Endothelial cell of umbilical vein (primary cell): ENCODE data around the gene UBL5. TPM values are rescaled to one million over a fixed set of nuclear protein-coding genes. Genes with fewer than 3 reads are reported as not detected.
A peak's percentile ranks its signal among the peaks of the same experiment; 100 is the strongest.

Source experiments
- BruUV-seq: library from RNA; stranded (reverse); fragments of 400-500 nt; replicated peaks from 2 replicates; lab custom pipeline; 2021; lab: Mats Ljungman, UMichigan
- CTCF ChIA-PET: fragments of 300-600, 350-600 bp; sonication (Branson Sonifier 250); formaldehyde crosslinking; loops from one replicate; lab custom pipeline; 2021; ENCODE audit warnings: antibody characterized with exemption, inconsistent platforms; lab: Charles Lee
- POLR2A ChIA-PET: fragments of 300-600, 350-600 bp; sonication (Branson Sonifier 250); formaldehyde crosslinking; loops from one replicate; lab custom pipeline; 2021; ENCODE audit warnings: antibody characterized with exemption, inconsistent platforms; lab: Charles Lee
- DNase-seq: peaks from one replicate; pipeline ENCODE4 v3.0.0-alpha.2; 2011; ENCODE audit warnings: low read depth, low spot score
- FAIRE-seq: peaks from 2 replicates; lab custom pipeline; 2011; peaks lifted over from hg19 to GRCh38; lab: Jason Lieb, UNC
- H2AFZ ChIP-seq: 2 replicates; pipeline ENCODE4 v1.6.0; 2012; ENCODE audit warnings: low read depth, low read length, control low read depth, inconsistent platforms
- H3K27ac ChIP-seq: 2 replicates; pipeline ENCODE4 v1.5.1; 2011; ENCODE audit warnings: low read depth, mild to moderate bottlenecking, control low read depth, low read length, moderate library complexity; ENCODE audit not compliant: insufficient read depth
- H3K27me3 ChIP-seq, 2 experiments: 2 replicates each; pipeline versions ENCODE4 v1.6.0 to v1.6.1; 2011; ENCODE audit warnings: low read length in 2 of 2, mixed read lengths in 1 of 2; ENCODE audit not compliant: control insufficient read depth in 2 of 2, insufficient read depth in 2 of 2
- H3K36me3 ChIP-seq, 2 experiments: 2 replicates in 1 of 2; 3 replicates in 1 of 2; pipeline ENCODE4 v1.5.1; 2011; ENCODE audit warnings: low read length in 2 of 2, mild to moderate bottlenecking in 1 of 2, moderate library complexity in 1 of 2; ENCODE audit not compliant: control insufficient read depth in 2 of 2, insufficient read depth in 2 of 2; ENCODE audit errors: extremely low read depth in 1 of 2
- H3K4me1 ChIP-seq: 3 replicates; pipeline ENCODE4 v1.5.1; 2011; ENCODE audit warnings: mild to moderate bottlenecking, low read length; ENCODE audit not compliant: control insufficient read depth, insufficient read depth; ENCODE audit errors: extremely low read depth
- H3K4me2 ChIP-seq: 2 replicates; pipeline ENCODE4 v1.6.1; 2011; ENCODE audit warnings: low read length, control low read depth, mixed read lengths; ENCODE audit not compliant: insufficient read depth
- H3K4me3 ChIP-seq, 3 experiments: fragments of 200-600 bp in 1 of 3; sonication (generic), shearing (Covaris generic) in 1 of 3; replicated peaks in 1 of 3; 2 replicates each; pipeline ENCODE4 v1.5.1; 2011 to 2016; ENCODE audit warnings: control low read depth in 3 of 3, low read length in 3 of 3, mild to moderate bottlenecking in 2 of 3, inconsistent platforms in 1 of 3, low read depth in 1 of 3, moderate library complexity in 1 of 3; ENCODE audit not compliant: insufficient read depth in 1 of 3
- H3K79me2 ChIP-seq: 2 replicates; pipeline ENCODE4 v1.6.0; 2012; ENCODE audit warnings: low read length, inconsistent platforms; ENCODE audit not compliant: control insufficient read depth, insufficient read depth
- H3K9ac ChIP-seq: replicated peaks from 2 replicates; pipeline ENCODE3; 2011; ENCODE audit warnings: low read length, control low read depth; ENCODE audit not compliant: insufficient read depth; ENCODE audit errors: extremely low read depth
- H3K9me1 ChIP-seq: replicated peaks from 3 replicates; pipeline ENCODE4 v1.6.0; 2011; ENCODE audit warnings: mild to moderate bottlenecking, low read length; ENCODE audit not compliant: control insufficient read depth, insufficient read depth; ENCODE audit errors: extremely low read depth
- H3K9me3 ChIP-seq: replicated peaks from 2 replicates; pipeline ENCODE4 v1.5.1; 2012; ENCODE audit warnings: low read length, inconsistent platforms; ENCODE audit not compliant: control insufficient read depth, insufficient read depth
- H4K20me1 ChIP-seq: replicated peaks from 2 replicates; pipeline ENCODE3; 2011; ENCODE audit warnings: mild to moderate bottlenecking, low read length; ENCODE audit not compliant: control insufficient read depth, insufficient read depth; ENCODE audit errors: extremely low read depth
- EZH2 ChIP-seq: IDR thresholded peaks from 2 replicates; pipeline ENCODE4 v1.6.1; 2012; ENCODE audit warnings: borderline replicate concordance, low read depth, mild to moderate bottlenecking, moderate library complexity, low read length, inconsistent platforms; ENCODE audit not compliant: severe bottlenecking
- FOS ChIP-seq: IDR thresholded peaks from 2 replicates; pipeline ENCODE4 v1.6.1; 2011; ENCODE audit warnings: mild to moderate bottlenecking, low read length, moderate library complexity, borderline replicate concordance; ENCODE audit not compliant: insufficient read depth
- GATA2 ChIP-seq: IDR thresholded peaks from 2 replicates; pipeline ENCODE4 v1.7.0; 2011; ENCODE audit warnings: low read depth, mild to moderate bottlenecking, moderate library complexity, mixed read lengths, low read length; ENCODE audit not compliant: insufficient read length, insufficient read depth
- JUN ChIP-seq: IDR thresholded peaks from 2 replicates; pipeline ENCODE4 v1.6.1; 2011; ENCODE audit warnings: borderline replicate concordance, low read depth; ENCODE audit not compliant: insufficient read length, insufficient read depth
- MYC ChIP-seq: IDR thresholded peaks from one replicate; pipeline ENCODE4 v1.6.1; 2011; ENCODE audit warnings: mild to moderate bottlenecking, low read depth, low read length
- POLR2A ChIP-seq: IDR thresholded peaks from 2 replicates; pipeline ENCODE4 v1.6.1; 2012; ENCODE audit warnings: low read depth, mild to moderate bottlenecking, control low read depth, low read length
- POLR2AphosphoS5 ChIP-seq: IDR thresholded peaks from 2 replicates; pipeline ENCODE4 v1.6.1; 2012; ENCODE audit warnings: low read depth, mild to moderate bottlenecking, control low read depth, low read length, moderate library complexity; ENCODE audit not compliant: insufficient read depth
- dilution Hi-C: fragments of 300-500 bp; cut with MboI; formaldehyde crosslinking; loops from one replicate; pipeline ENCODE4 v1.15.0; 2019; ENCODE audit warnings: low sequenced_read_pairs; ENCODE audit not compliant: extremely low pct_ligation_motif_present
- intact Hi-C: fragments of 100-400 bp; cut with micrococcal nuclease; formaldehyde crosslinking; loops from one replicate; pipeline ENCODE4 v1.10.0; 2022
- polyA plus RNA-seq, 4 experiments: library from polyadenylated mRNA; depleted of rRNA in 3 of 4; stranded (reverse) in 3 of 4; unstranded in 1 of 4; fragments of >200 nt; gene quantifications; 2 replicates each; pipeline versions ENCODE4 v1.2.1 to v1.2.3, GENCODE V29; 2011 to 2012; ENCODE audit warnings: missing spikeins in 1 of 4
- total RNA-seq: library from RNA; stranded (reverse); gene quantifications from 2 replicates; pipeline ENCODE4 v1.2.3, GENCODE V29; 2021
- TF ChIP-seq, protein P1 (sequence below): IDR thresholded peaks from 2 replicates; pipeline ENCODE4 v1.6.1; 2011; ENCODE audit not compliant: insufficient read depth, insufficient read length
- TF ChIP-seq, protein P2 (sequence below), 2 donors: IDR thresholded peaks; 1 replicate in 1 of 2; 2 replicates in 1 of 2; pipeline ENCODE4 v1.5.1; 2011; ENCODE audit warnings: low read length in 2 of 2, mild to moderate bottlenecking in 2 of 2, moderate library complexity in 2 of 2, control low read depth in 1 of 2, inconsistent platforms in 1 of 2, low read depth in 1 of 2; ENCODE audit not compliant: insufficient read depth in 1 of 2; ENCODE audit errors: extremely low read depth in 1 of 2

UBL5 gene
- total and polyA plus RNA-seq, 2 donors (not counting 3 experiments of a cell fraction or from before 2014, with no cell fraction given), result 351 to 1,226 TPM

DNA sequence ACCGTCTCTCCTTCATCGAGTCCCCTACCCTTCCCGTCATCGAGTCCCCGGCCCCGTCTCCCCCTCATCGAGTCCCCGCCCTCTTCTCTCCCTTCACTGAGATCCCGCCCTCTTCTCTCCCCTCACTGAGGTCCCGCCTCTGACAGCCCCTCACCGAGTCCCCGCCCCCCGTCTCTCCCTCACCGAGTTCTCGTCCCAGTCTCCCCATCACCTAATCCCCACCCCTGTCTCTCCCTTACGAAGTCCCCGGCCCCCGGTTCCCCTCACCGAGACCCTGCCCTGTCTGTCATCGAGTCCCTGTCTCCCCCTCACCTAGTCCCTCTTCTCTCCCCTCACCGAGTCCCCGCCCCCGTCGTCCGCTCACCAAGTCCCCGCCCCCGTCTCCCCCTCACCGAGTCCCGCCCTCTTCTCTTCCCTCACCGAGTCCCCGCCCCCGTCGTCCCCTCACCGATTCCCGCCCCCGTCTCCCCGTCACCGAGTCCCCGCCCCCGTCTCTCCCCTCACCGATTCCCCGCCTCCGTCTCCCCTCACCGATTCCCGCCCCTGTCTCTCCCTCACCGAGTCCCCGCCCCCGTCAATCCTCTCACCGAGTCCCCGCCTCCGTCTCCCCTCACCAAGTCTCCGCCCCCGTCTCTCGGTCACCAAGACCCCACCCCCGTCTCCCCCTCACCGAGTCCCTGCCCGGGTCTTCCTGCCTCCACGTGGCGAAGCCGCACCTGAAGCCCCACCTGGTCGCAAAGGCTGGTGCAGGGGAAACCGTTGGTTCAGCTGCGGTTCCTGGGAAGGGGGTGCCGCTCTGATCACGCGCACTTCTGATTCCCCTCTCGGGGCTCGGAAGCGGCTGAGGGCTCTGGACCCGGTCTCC is 35.3 kb upstream of the UBL5 start:
- no peaks in the 10 kb centered on the region for H3K79me2 ChIP-seq
- H3K36me3 ChIP-seq, result no peaks in the 10 kb centered on the region
- ChIA-PET POLR2A (no interaction called here), CTCF (no interaction called here)
- FAIRE-seq, result peak; percentile 76
- peak overlapping the region; percentile 45 to 89 (median 72) for H3K4me3 ChIP-seq
- no TSS peak for BruUV-seq
- no peak overlapping the region for H3K27ac ChIP-seq
- TF ChIP-seq, protein P1, sequence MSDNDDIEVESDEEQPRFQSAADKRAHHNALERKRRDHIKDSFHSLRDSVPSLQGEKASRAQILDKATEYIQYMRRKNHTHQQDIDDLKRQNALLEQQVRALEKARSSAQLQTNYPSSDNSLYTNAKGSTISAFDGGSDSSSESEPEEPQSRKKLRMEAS, result no peak
- TF ChIP-seq GATA2, result no peak
- TF ChIP-seq, protein P2, sequence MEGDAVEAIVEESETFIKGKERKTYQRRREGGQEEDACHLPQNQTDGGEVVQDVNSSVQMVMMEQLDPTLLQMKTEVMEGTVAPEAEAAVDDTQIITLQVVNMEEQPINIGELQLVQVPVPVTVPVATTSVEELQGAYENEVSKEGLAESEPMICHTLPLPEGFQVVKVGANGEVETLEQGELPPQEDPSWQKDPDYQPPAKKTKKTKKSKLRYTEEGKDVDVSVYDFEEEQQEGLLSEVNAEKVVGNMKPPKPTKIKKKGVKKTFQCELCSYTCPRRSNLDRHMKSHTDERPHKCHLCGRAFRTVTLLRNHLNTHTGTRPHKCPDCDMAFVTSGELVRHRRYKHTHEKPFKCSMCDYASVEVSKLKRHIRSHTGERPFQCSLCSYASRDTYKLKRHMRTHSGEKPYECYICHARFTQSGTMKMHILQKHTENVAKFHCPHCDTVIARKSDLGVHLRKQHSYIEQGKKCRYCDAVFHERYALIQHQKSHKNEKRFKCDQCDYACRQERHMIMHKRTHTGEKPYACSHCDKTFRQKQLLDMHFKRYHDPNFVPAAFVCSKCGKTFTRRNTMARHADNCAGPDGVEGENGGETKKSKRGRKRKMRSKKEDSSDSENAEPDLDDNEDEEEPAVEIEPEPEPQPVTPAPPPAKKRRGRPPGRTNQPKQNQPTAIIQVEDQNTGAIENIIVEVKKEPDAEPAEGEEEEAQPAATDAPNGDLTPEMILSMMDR (IDR thresholded peaks at IDR 0.05; ENCODE audit: extremely low read depth in 1 of 2, insufficient read depth in 1 of 2, low read depth in 1 of 2, low read length in 2 of 2), result no peak
- TF ChIP-seq POLR2A, result no peak
- no peak for TF ChIP-seq MYC
- TF ChIP-seq POLR2AphosphoS5, result no peak
- TF ChIP-seq JUN, result no peak
- TF ChIP-seq FOS, result no peak
- no peak for TF ChIP-seq EZH2
- no peaks in the 10 kb centered on the region for H4K20me1 ChIP-seq
- H3K27me3 ChIP-seq, result no peaks in the 10 kb centered on the region
- intact Hi-C loops (loop anchor here (1.0 to 2.0 kb wide), 5 partner anchors 24 to 484 kb away; partner anchors contain the start of genes FBXL12, ZNF561, ZNF562 and ZNF699), dilution Hi-C loops (loop anchor here (10.0 kb wide), 1 partner anchor 168 kb away; the partner anchor contains the start of gene ZNF561)
- H3K9ac ChIP-seq, result peak overlapping the region; percentile 43
- no peaks in the 10 kb centered on the region for H3K9me3 ChIP-seq
- H3K4me2 ChIP-seq, result peak overlapping the region; percentile 57
- DNase-seq, result peak; percentile 93
- H2AFZ ChIP-seq, result peak overlapping the region; percentile 99
- no peaks in the 10 kb centered on the region for H3K4me1 ChIP-seq
- no peaks in the 10 kb centered on the region for H3K9me1 ChIP-seq
